GM21447 (cell line): ENCODE data around the gene KHSRP.

Source experiments
- ATAC-seq: cut with Tn5 transposase; IDR thresholded peaks from one replicate; pipeline ENCODE4 v1.9.1; 2021; ENCODE audit not compliant: unreplicated experiment

The KHSRP gene

GRCh38 chr19:6393983-6394412 lies 30.6 kb downstream of the KHSRP start:
- ATAC-seq: no peak

- peak; percentile 71 for ATAC-seq
Measured at GRCh38 chr19:6393074-6393982, 31.3 kb downstream of the KHSRP start, which contains the start of gene GTF2F1. TSS of gene GTF2F1 (minus strand) at chr19:6393164. CDS start at chr19:6392995, 169 bp downstream.

GRCh38 chr19:6392221-6393073 lies 32.2 kb downstream of the KHSRP start:
- no peak for ATAC-seq

GRCh38 chr19:6387372-6387771 lies 37.2 kb downstream of the KHSRP start:
- no peak for ATAC-seq

GRCh38 chr19:6384381-6384780 lies 40.2 kb downstream of the KHSRP start:
- no peak for ATAC-seq

GRCh38 chr19:6383188-6383587 lies 41.4 kb downstream of the KHSRP start:
- no peak for ATAC-seq

- no peak for ATAC-seq
Measured at GRCh38 chr19:6381030-6381750, 43.4 kb downstream of the KHSRP start.

GRCh38 chr19:6379744-6380143 lies 44.9 kb downstream of the KHSRP start:
- ATAC-seq: no peak

- ATAC-seq: no peak
Measured at GRCh38 chr19:6378486-6378885, 46.1 kb downstream of the KHSRP start.

- ATAC-seq: no peak
Measured at GRCh38 chr19:6378041-6378440, 46.6 kb downstream of the KHSRP start.

- no peak for ATAC-seq
Measured at GRCh38 chr19:6376512-6377190, 48.0 kb downstream of the KHSRP start.

GRCh38 chr19:6375411-6376010 lies 49.1 kb downstream of the KHSRP start, which contains the start of gene PSPN:
TSS of gene PSPN (minus strand) at chr19:6375933. CDS start at chr19:6375849, 84 bp downstream.
- no peak for ATAC-seq

- no peak for ATAC-seq
Measured at GRCh38 chr19:6374711-6375410, 49.8 kb downstream of the KHSRP start.

- no peak for ATAC-seq
Measured at GRCh38 chr19:6374161-6374709, 50.4 kb downstream of the KHSRP start.

GRCh38 chr19:6373813-6374108 lies 50.9 kb downstream of the KHSRP start:
- no peak for ATAC-seq

GRCh38 chr19:6373096-6373812 lies 51.4 kb downstream of the KHSRP start:
- ATAC-seq: peak; percentile 45

GRCh38 chr19:6372594-6373095 lies 52.0 kb downstream of the KHSRP start, which contains the start of gene ALKBH7:
TSS of gene ALKBH7 (plus strand) at chr19:6372794. CDS start at chr19:6372821, 27 bp downstream.
- ATAC-seq: peak; percentile 74

GRCh38 chr19:6364353-6364752 lies 60.3 kb downstream of the KHSRP start:
- ATAC-seq: no peak
